ENCODE measurements around the gene UPP1.

GRCh38 chr7:48099781-48100180, 10.7 kb downstream of the UPP1 start:
- no peak for TF ChIP-seq CTCF (IDR thresholded peaks at IDR 0.05 in 8 of 11, conservative IDR thresholded peaks at IDR 0.05 in 3 of 11)
- no peak for TF ChIP-seq POLR2A (IDR thresholded peaks at IDR 0.05)
- no peak for TF ChIP-seq POLR2AphosphoS5 (IDR thresholded peaks at IDR 0.05)
